ENCODE measurements around the gene PGAM5.
A peak's percentile ranks its signal among the peaks of the same experiment; 100 is the strongest.
"Not testable (repeated sequence)": the region's sequence is repeated elsewhere in the genome, so short reads cannot be mapped to it uniquely, and the experiment has no call there.

PGAM5 gene

GRCh38 chr12:132674561-132674960 is 36.1 kb upstream of the PGAM5 start:
- Mint-ChIP-seq H3K9me3 (no peaks in the 10 kb centered on the region), H3K36me3 (peaks cover 41% of the 10 kb centered on the region), H3K4me3 (no peak overlapping the region), H3K27ac (peak overlapping the region; percentile 36), H3K27me3 (no peaks in the 10 kb centered on the region), H3K4me1 (no peaks in the 10 kb centered on the region)
- DNase-seq (ENCODE audit: low spot score in 2 of 2) (no peak), ATAC-seq (ENCODE audit: low read depth) (no peak)

- H3K27ac Mint-ChIP-seq = no peak overlapping the region
- H3K9me3 Mint-ChIP-seq = no peaks in the 10 kb centered on the region
- peaks cover 2% of the 10 kb centered on the region for H3K4me1 Mint-ChIP-seq
- ATAC-seq (ENCODE audit: low read depth) (no peak), DNase-seq (ENCODE audit: low spot score in 2 of 2) (no peak)
- H3K36me3 Mint-ChIP-seq = peaks cover 41% of the 10 kb centered on the region
- no peak overlapping the region for H3K4me3 Mint-ChIP-seq
- no peaks in the 10 kb centered on the region for H3K27me3 Mint-ChIP-seq
These were observed 34.7 kb upstream of the PGAM5 start for GRCh38 chr12:132675757-132676432.

- H3K4me1 Mint-ChIP-seq = peaks cover 2% of the 10 kb centered on the region
- no peaks in the 10 kb centered on the region for H3K9me3 Mint-ChIP-seq
- peaks cover 37% of the 10 kb centered on the region for H3K36me3 Mint-ChIP-seq
- H3K4me3 Mint-ChIP-seq = no peak overlapping the region
- H3K27ac Mint-ChIP-seq = no peak overlapping the region
- no peaks in the 10 kb centered on the region for H3K27me3 Mint-ChIP-seq
- no peak for ATAC-seq (ENCODE audit: low read depth)
- DNase-seq (ENCODE audit: low spot score in 2 of 2) = no peak
These were observed 33.1 kb upstream of the PGAM5 start for GRCh38 chr12:132677492-132677891.

- no peaks in the 10 kb centered on the region for H3K36me3 Mint-ChIP-seq
- no peaks in the 10 kb centered on the region for H3K27me3 Mint-ChIP-seq
- no peak for DNase-seq (ENCODE audit: low spot score in 2 of 2)
- no peak overlapping the region for H3K27ac Mint-ChIP-seq
- H3K4me1 Mint-ChIP-seq = peaks cover 14% of the 10 kb centered on the region
- H3K9me3 Mint-ChIP-seq = no peaks in the 10 kb centered on the region
- peak overlapping the region; percentile 47 for H3K4me3 Mint-ChIP-seq
- ATAC-seq (ENCODE audit: low read depth) = no peak
These were observed 25.2 kb upstream of the PGAM5 start for GRCh38 chr12:132685400-132685799.

DNA sequence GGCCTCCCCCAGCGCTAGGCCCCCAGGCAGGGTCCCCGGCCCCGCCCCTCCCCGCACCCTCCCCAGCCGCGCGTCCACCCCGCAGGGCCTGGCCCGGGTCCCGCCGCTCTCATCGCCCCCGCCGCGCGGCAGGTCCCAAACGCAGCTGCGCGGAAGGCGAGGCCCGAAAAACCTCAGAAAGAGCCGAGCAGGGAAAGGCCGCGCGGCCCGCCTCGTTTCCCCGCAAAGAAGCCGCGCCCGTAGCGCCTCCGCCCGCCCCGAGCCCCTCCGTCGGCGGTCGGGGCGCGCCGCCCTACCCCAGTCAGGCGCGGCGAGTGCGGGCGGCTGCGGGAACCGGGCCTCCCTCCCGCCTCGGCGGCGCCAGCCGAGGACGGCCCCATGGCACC is 23.8 kb upstream of the PGAM5 start:
- peak; percentile 46 for ATAC-seq (ENCODE audit: low read depth)
- H3K9me3 Mint-ChIP-seq = no peaks in the 10 kb centered on the region
- no peak for DNase-seq (ENCODE audit: low spot score in 2 of 2)
- H3K27ac Mint-ChIP-seq = peak overlapping the region; percentile 60
- peak overlapping the region; percentile 88 for H3K4me3 Mint-ChIP-seq
- no peaks in the 10 kb centered on the region for H3K27me3 Mint-ChIP-seq
- H3K36me3 Mint-ChIP-seq = no peaks in the 10 kb centered on the region
- H3K4me1 Mint-ChIP-seq = peaks cover 12% of the 10 kb centered on the region

DNA sequence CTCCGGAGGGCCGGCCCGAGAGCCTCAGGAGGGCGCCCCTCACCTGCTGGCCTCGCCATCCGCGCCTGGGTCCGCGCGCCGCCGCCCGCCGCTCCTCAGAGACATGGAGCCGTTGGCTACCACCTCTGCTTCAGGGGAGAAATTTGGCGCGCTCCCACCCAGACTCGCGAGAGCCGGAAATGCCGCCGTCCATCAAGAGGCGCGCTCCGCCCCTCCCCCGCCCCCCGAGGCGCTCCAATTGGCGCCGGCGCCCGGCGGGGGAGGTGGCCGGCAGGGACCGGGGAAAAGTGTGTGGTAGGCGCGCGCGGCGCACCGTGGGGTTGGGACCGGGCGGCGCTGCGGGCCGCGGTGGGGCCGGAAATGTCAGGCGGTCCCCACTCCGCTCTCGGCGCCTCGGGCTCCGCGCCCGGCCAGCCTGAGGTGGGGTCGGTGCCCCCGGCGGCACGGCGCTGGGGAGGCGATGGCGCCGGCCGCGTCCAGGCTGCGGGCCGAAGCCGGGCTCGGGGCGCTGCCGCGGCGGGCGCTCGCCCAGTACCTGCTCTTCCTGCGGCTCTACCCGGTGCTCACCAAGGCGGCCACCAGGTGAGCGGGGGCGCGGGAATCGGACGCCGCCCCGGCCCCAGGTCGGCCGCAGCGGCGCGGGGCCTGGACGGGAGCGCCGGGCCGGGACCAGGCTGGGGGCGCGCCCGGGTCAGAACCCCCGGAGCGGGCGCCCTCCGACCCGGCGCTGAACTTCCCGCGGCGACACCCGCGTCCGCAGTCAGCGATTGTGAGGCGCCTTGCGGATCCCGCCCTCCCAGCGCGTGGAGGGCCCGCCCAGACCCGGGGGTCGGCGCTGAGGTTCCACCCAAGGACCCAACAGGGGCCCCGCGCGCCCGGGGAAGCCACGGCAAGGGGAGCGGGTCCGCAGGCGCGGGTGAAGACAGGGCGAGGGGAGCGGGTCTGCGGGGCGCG is 23.2 kb upstream of the PGAM5 start, which contains the start of the genes POLE and PXMP2:
Gene POLE (minus strand): TSS at position 132 of the 954 bp plus-strand sequence. CDS start 27 bp downstream, at position 105.
Gene PXMP2 (plus strand): TSS at position 377 of the 954 bp plus-strand sequence. CDS start 84 bp downstream, at position 461.
- Mint-ChIP-seq H3K9me3 (no peaks in the 10 kb centered on the region), H3K27ac (peak within 1 kb of the TSS; percentile 60), H3K4me3 (peak within 1 kb of the TSS; percentile 88), H3K4me1 (peaks cover 12% of the 10 kb centered on the region), H3K36me3 (no peaks in the 10 kb centered on the region), H3K27me3 (no peaks in the 10 kb centered on the region)
- ATAC-seq (ENCODE audit: low read depth) (peak; percentile 91), DNase-seq (ENCODE audit: low spot score in 2 of 2) (peak; percentile 80 to 89)

DNA sequence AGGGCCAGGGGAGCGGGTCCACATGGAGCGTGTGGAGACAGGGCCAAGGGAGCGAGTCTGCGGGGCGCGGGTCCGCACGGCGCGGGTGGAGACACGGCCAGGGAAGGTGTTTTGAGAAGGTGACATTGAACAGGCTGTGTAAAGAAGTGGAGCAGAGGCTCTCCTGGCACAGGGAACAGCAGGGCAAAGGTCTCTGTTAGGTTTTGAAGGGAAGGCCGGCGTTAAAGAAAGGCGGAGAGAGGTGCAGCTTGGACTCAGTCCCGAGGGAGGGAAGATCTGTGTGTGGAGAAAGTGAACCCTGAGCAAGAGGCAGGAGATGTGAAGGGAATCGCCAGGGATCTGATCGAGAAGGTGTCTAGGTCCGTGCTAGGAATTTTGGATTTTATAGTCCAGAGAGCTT is 21.4 kb upstream of the PGAM5 start:
- peak overlapping the region; percentile 1 for H3K4me3 Mint-ChIP-seq
- no peaks in the 10 kb centered on the region for H3K9me3 Mint-ChIP-seq
- ATAC-seq (ENCODE audit: low read depth) (no peak), DNase-seq (ENCODE audit: low spot score in 2 of 2) (no peak)
- H3K4me1 Mint-ChIP-seq = peaks cover 9% of the 10 kb centered on the region
- H3K27me3 Mint-ChIP-seq = no peaks in the 10 kb centered on the region
- H3K36me3 Mint-ChIP-seq = no peaks in the 10 kb centered on the region
- H3K27ac Mint-ChIP-seq = no peak overlapping the region

- Mint-ChIP-seq H3K4me3 (no peak overlapping the region), H3K27ac (no peak overlapping the region), H3K9me3 (no peaks in the 10 kb centered on the region), H3K27me3 (no peaks in the 10 kb centered on the region), H3K36me3 (no peaks in the 10 kb centered on the region), H3K4me1 (peaks cover 7% of the 10 kb centered on the region)
- DNase-seq (ENCODE audit: low spot score in 2 of 2) = no peak
- no peak for ATAC-seq (ENCODE audit: low read depth)
These were observed 20.5 kb upstream of the PGAM5 start for GRCh38 chr12:132690112-132690511.

DNA sequence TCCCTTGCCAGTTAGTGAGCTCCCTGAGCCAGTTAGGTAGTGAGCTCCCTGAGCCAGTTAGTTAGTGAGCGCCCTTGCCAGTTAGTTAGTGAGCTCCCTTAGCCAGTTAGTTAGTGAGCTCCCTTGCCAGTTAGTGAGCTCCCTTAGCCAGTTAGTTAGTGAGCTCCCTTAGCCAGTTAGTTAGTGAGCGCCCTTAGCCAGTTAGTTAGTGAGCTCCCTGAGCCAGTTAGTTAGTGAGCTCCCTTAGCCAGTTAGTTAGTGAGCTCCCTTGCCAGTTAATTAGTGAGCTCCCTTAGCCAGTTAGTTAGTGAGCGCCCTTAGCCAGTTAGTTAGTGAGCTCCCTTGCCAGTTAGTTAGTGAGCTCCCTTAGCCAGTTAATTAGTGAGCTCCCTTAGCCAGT is 18.6 kb upstream of the PGAM5 start:
- H3K27me3 Mint-ChIP-seq; H3K9me3 Mint-ChIP-seq; H3K27ac Mint-ChIP-seq; ATAC-seq (ENCODE audit: low read depth); H3K36me3 Mint-ChIP-seq; H3K4me3 Mint-ChIP-seq; H3K4me1 Mint-ChIP-seq; DNase-seq (ENCODE audit: low spot score in 2 of 2): not testable (repeated sequence)

DNA sequence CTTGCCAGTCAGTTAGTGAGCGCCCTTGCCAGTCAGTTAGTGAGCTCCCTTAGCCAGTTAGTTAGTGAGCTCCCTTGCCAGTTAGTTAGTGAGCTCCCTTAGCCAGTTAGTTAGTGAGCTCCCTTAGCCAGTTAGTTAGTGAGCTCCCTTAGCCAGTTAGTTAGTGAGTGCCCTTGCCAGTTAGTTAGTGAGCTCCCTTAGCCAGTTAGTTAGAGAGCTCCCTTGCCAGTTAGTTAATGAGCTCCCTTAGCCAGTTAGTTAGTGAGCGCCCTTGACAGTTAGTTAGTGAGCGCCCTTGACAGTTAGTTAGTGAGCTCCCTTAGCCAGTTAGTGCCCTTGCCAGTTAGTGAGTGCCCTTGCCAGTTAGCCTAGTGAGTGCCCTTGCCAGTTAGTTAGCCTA is 15.8 kb upstream of the PGAM5 start:
- H3K27me3 Mint-ChIP-seq; H3K36me3 Mint-ChIP-seq; H3K4me3 Mint-ChIP-seq; H3K9me3 Mint-ChIP-seq; ATAC-seq (ENCODE audit: low read depth); H3K4me1 Mint-ChIP-seq; DNase-seq (ENCODE audit: low spot score in 2 of 2); H3K27ac Mint-ChIP-seq: not testable (repeated sequence)

- DNase-seq (ENCODE audit: low spot score in 2 of 2) (no peak), ATAC-seq (ENCODE audit: low read depth) (no peak)
- Mint-ChIP-seq H3K36me3 (peaks cover 1% of the 10 kb centered on the region), H3K4me1 (peaks cover 3% of the 10 kb centered on the region), H3K27me3 (no peaks in the 10 kb centered on the region), H3K27ac (no peak overlapping the region), H3K9me3 (no peaks in the 10 kb centered on the region), H3K4me3 (no peak overlapping the region)
These were observed 15.2 kb upstream of the PGAM5 start for GRCh38 chr12:132695431-132695830.

DNA sequence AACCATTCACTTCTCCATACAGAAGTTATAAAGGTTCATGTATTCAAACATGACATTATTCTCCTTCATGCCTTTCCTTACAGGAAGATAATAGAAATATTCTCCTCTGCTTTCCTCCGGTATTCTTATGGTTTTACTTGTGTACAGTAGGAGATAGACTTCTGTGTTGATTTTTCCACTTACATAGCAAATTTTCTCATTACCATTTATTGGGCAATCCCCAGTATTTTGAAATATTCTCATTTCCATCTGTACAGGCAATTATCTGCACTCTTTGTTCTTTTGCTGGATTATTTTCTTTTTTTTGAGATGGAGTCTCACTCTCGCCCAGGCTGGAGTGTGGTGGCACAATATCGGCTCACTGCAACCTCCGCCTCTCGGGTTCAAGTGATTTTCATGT is 12.3 kb upstream of the PGAM5 start:
- Mint-ChIP-seq H3K9me3 (no peaks in the 10 kb centered on the region), H3K36me3 (peaks cover 7% of the 10 kb centered on the region), H3K27ac (no peak overlapping the region), H3K4me1 (peaks cover 8% of the 10 kb centered on the region), H3K27me3 (no peaks in the 10 kb centered on the region), H3K4me3 (no peak overlapping the region)
- ATAC-seq (ENCODE audit: low read depth) (no peak), DNase-seq (ENCODE audit: low spot score in 2 of 2) (no peak)

- Mint-ChIP-seq H3K36me3 (peaks cover 21% of the 10 kb centered on the region), H3K27me3 (no peaks in the 10 kb centered on the region), H3K4me1 (peaks cover 9% of the 10 kb centered on the region), H3K9me3 (no peaks in the 10 kb centered on the region), H3K4me3 (no peak overlapping the region), H3K27ac (peak overlapping the region; percentile 10)
- DNase-seq (ENCODE audit: low spot score in 2 of 2) (no peak), ATAC-seq (ENCODE audit: low read depth) (no peak)
These were observed 10.3 kb upstream of the PGAM5 start for GRCh38 chr12:132700212-132700822.

GRCh38 chr12:132702640-132703039 is 8.0 kb upstream of the PGAM5 start:
- peaks cover 25% of the 10 kb centered on the region for H3K36me3 Mint-ChIP-seq
- no peak overlapping the region for H3K4me3 Mint-ChIP-seq
- H3K9me3 Mint-ChIP-seq = peaks cover 4% of the 10 kb centered on the region
- no peak for DNase-seq (ENCODE audit: low spot score in 2 of 2)
- no peak for ATAC-seq (ENCODE audit: low read depth)
- peaks cover 9% of the 10 kb centered on the region for H3K4me1 Mint-ChIP-seq
- no peak overlapping the region for H3K27ac Mint-ChIP-seq
- no peaks in the 10 kb centered on the region for H3K27me3 Mint-ChIP-seq
